ENCODE measurements around the gene TAF3. TPM values are rescaled to one million over a fixed set of nuclear protein-coding genes. Genes with fewer than 3 reads are reported as not detected.

Gene TAF3
- total and polyA plus RNA-seq, 2 experiments from 2014 or later = 3.9 to 7.7 TPM

- TF ChIP-seq, protein P1, sequence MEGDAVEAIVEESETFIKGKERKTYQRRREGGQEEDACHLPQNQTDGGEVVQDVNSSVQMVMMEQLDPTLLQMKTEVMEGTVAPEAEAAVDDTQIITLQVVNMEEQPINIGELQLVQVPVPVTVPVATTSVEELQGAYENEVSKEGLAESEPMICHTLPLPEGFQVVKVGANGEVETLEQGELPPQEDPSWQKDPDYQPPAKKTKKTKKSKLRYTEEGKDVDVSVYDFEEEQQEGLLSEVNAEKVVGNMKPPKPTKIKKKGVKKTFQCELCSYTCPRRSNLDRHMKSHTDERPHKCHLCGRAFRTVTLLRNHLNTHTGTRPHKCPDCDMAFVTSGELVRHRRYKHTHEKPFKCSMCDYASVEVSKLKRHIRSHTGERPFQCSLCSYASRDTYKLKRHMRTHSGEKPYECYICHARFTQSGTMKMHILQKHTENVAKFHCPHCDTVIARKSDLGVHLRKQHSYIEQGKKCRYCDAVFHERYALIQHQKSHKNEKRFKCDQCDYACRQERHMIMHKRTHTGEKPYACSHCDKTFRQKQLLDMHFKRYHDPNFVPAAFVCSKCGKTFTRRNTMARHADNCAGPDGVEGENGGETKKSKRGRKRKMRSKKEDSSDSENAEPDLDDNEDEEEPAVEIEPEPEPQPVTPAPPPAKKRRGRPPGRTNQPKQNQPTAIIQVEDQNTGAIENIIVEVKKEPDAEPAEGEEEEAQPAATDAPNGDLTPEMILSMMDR (IDR thresholded peaks at IDR 0.05; ENCODE audit: low read depth, low read length) = no peak
- Histone ChIP-seq H3K27me3 (peaks cover 100% of the 10 kb centered on the region), H3K4me1 (ENCODE audit: low read depth) (no peaks in the 10 kb centered on the region), H3K27ac (no peak overlapping the region), H3K4me3 (no peak overlapping the region), H3K9me3 (ENCODE audit: low read depth) (no peaks in the 10 kb centered on the region), H3K36me3 (no peaks in the 10 kb centered on the region)
- DNase-seq (ENCODE audit: low read depth in 1 of 2, low spot score in 1 of 2) = no peak
These were observed 219.9 kb downstream of the TAF3 start for GRCh38 chr10:8037941-8038894.

GRCh38 chr10:8039321-8039881, 221.1 kb downstream of the TAF3 start:
- DNase-seq (ENCODE audit: low read depth in 1 of 2, low spot score in 1 of 2) = no peak
- TF ChIP-seq, protein P1 (IDR thresholded peaks at IDR 0.05; ENCODE audit: low read depth, low read length) = no peak

DNA sequence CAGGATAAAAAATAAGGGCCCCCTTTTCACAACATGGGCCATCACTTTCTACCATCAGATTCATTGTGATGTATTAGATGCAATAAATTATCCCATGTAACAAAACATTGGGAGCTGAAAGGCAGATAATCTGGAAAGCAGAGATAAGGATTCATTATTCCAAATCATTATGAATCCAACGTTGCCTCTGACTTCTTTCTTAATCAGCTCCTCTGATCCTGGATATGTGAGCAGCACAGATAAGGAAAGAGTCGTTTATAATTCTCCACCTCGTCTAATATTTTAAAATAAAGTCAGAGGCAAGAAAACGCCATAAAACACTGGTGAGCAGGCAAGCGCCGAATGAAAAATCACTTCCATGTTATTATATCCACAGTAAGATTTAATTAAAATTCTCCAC, 222.3 kb downstream of the TAF3 start:
- H3K36me3 ChIP-seq = no peaks in the 10 kb centered on the region
- H3K27me3 ChIP-seq = peaks cover 100% of the 10 kb centered on the region
- no peak for DNase-seq (ENCODE audit: low read depth in 1 of 2, low spot score in 1 of 2)
- no peaks in the 10 kb centered on the region for H3K9me3 ChIP-seq (ENCODE audit: low read depth)
- no peaks in the 10 kb centered on the region for H3K4me1 ChIP-seq (ENCODE audit: low read depth)
- H3K27ac ChIP-seq = no peak overlapping the region
- H3K4me3 ChIP-seq = no peak overlapping the region
- TF ChIP-seq, protein P1 (IDR thresholded peaks at IDR 0.05; ENCODE audit: low read depth, low read length) = no peak

More at GRCh38 chr10:8039321-8039881, 221.1 kb downstream of the TAF3 start:
- Histone ChIP-seq H3K4me1 (ENCODE audit: low read depth) (no peaks in the 10 kb centered on the region), H3K9me3 (ENCODE audit: low read depth) (no peaks in the 10 kb centered on the region), H3K36me3 (no peaks in the 10 kb centered on the region), H3K27me3 (peaks cover 100% of the 10 kb centered on the region), H3K27ac (no peak overlapping the region), H3K4me3 (no peak overlapping the region)

DNA sequence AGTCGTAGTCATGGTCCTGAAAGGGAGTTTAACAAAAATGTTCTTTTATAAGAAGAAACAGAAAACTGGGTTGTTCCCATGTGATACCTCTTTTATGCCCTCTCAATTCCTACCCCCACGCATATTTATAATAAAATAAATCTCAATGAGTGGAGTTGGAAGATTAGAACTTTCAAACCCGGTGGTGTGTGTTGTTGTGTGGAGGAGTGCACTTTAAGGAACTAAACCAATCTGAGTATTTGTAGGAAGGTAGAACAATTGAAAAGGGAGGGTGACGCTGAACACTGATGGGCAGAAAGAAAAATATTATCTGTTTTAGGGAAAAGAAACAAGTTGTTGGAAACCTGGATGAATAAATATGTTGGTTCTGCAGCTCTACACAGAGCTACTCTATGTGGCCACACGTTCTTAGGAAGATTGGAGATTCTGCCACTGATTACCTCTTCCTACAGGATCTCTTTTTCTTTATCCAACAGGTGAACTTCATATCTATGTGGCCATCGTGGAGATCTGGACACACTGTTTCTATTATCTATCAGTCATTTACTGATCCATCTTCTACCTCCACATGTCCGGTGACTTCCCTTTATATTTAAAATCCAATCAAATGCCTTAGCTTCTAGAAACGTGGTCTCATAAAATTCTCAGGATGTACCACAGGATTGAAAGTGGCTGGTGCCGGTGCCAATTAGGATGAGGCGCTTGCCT, 223.1 kb downstream of the TAF3 start:
- TF ChIP-seq, protein P1 (IDR thresholded peaks at IDR 0.05; ENCODE audit: low read depth, low read length) = no peak
- DNase-seq (ENCODE audit: low read depth in 1 of 2, low spot score in 1 of 2) = no peak
- H3K4me1 ChIP-seq (ENCODE audit: low read depth) = no peaks in the 10 kb centered on the region

GRCh38 chr10:8041992-8042720, 223.9 kb downstream of the TAF3 start:
- no peak for DNase-seq (ENCODE audit: low read depth in 1 of 2, low spot score in 1 of 2)
- H3K4me3 ChIP-seq = no peak overlapping the region
- H3K27me3 ChIP-seq = peaks cover 100% of the 10 kb centered on the region
- no peaks in the 10 kb centered on the region for H3K9me3 ChIP-seq (ENCODE audit: low read depth)
- TF ChIP-seq, protein P1 (IDR thresholded peaks at IDR 0.05; ENCODE audit: low read depth, low read length) = no peak
- no peaks in the 10 kb centered on the region for H3K4me1 ChIP-seq (ENCODE audit: low read depth)
- H3K36me3 ChIP-seq = no peaks in the 10 kb centered on the region
- no peak overlapping the region for H3K27ac ChIP-seq

More for the DNA sequence above, 223.1 kb downstream of the TAF3 start:
- Histone ChIP-seq H3K9me3 (ENCODE audit: low read depth) (no peaks in the 10 kb centered on the region), H3K27ac (no peak overlapping the region), H3K27me3 (peaks cover 100% of the 10 kb centered on the region), H3K4me3 (no peak overlapping the region), H3K36me3 (no peaks in the 10 kb centered on the region)

Measured in cardiac muscle cell (in vitro differentiated cells and primary cell).